Keratinocyte (primary cell): ENCODE measurements around the gene TMEM39A. TPM values are rescaled to one million over a fixed set of nuclear protein-coding genes. Genes with fewer than 3 reads are reported as not detected.
A peak's percentile ranks its signal among the peaks of the same experiment; 100 is the strongest.

Source experiments
- DNase-seq: peaks from one replicate; pipeline ENCODE4 v3.0.0-alpha.2; 2011; ENCODE audit warnings: low read depth, missing footprints, low spot score
- FAIRE-seq: peaks from 2 replicates; lab custom pipeline; 2011; peaks lifted over from hg19 to GRCh38; lab: Jason Lieb, UNC
- H2AFZ ChIP-seq: 2 replicates; pipeline ENCODE4 v1.6.0; 2012; ENCODE audit warnings: low read length, control low read depth, inconsistent platforms; ENCODE audit not compliant: control insufficient read depth
- H3K27ac ChIP-seq: 2 replicates; pipeline ENCODE4 v1.5.1; 2011; ENCODE audit warnings: low read length; ENCODE audit not compliant: control insufficient read depth, insufficient read depth
- H3K27me3 ChIP-seq: 3 replicates; pipeline ENCODE4 v1.6.0; 2011; ENCODE audit warnings: low read length; ENCODE audit not compliant: control insufficient read depth, insufficient read depth; ENCODE audit errors: extremely low read depth
- H3K36me3 ChIP-seq, 2 experiments: 2 replicates in 1 of 2; 3 replicates in 1 of 2; pipeline ENCODE4 v1.5.1; 2011; ENCODE audit warnings: low read length in 2 of 2, mild to moderate bottlenecking in 1 of 2; ENCODE audit not compliant: control insufficient read depth in 2 of 2, insufficient read depth in 2 of 2; ENCODE audit errors: extremely low read depth in 1 of 2
- H3K4me1 ChIP-seq: 3 replicates; pipeline ENCODE4 v1.5.1; 2011; ENCODE audit warnings: low read length; ENCODE audit not compliant: control insufficient read depth, insufficient read depth; ENCODE audit errors: extremely low read depth
- H3K4me2 ChIP-seq: 3 replicates; pipeline ENCODE4 v1.6.0; 2011; ENCODE audit warnings: low read depth, low read length; ENCODE audit not compliant: control insufficient read depth, insufficient read depth; ENCODE audit errors: extremely low read depth
- H3K4me3 ChIP-seq, 3 experiments: fragments of 200-600 bp in 1 of 3; sonication (generic) in 1 of 3; 2 replicates in 2 of 3; 3 replicates in 1 of 3; pipeline ENCODE4 v1.5.1; 2011 to 2016; ENCODE audit warnings: low read length in 3 of 3, mild to moderate bottlenecking in 3 of 3, control low read depth in 2 of 3, inconsistent platforms in 1 of 3, low read depth in 1 of 3, mixed read lengths in 1 of 3, mixed run types in 1 of 3, moderate library complexity in 1 of 3; ENCODE audit not compliant: control insufficient read depth in 2 of 3, insufficient read depth in 2 of 3; ENCODE audit errors: extremely low read depth in 1 of 3
- H3K79me2 ChIP-seq: 2 replicates; pipeline ENCODE4 v1.6.0; 2012; ENCODE audit warnings: low read length; ENCODE audit not compliant: control insufficient read depth, insufficient read depth
- H3K9ac ChIP-seq: 3 replicates; pipeline ENCODE4 v1.6.0; 2011; ENCODE audit warnings: low read length; ENCODE audit not compliant: control insufficient read depth, insufficient read depth; ENCODE audit errors: extremely low read depth
- H3K9me1 ChIP-seq: 3 replicates; pipeline ENCODE4 v1.6.0; 2011; ENCODE audit warnings: low read length; ENCODE audit not compliant: control insufficient read depth, insufficient read depth; ENCODE audit errors: extremely low read depth
- H3K9me3 ChIP-seq: 2 replicates; pipeline ENCODE4 v1.5.1; 2012; ENCODE audit warnings: low read depth, low read length; ENCODE audit not compliant: control insufficient read depth
- H4K20me1 ChIP-seq: 3 replicates; pipeline ENCODE4 v1.6.0; 2011; ENCODE audit warnings: low read length; ENCODE audit not compliant: control insufficient read depth, insufficient read depth; ENCODE audit errors: extremely low read depth
- CTCF ChIP-seq, 3 experiments: IDR thresholded peaks in 1 of 3; conservative IDR thresholded peaks in 1 of 3; optimal IDR thresholded peaks in 1 of 3; 2 replicates in 2 of 3; 3 replicates in 1 of 3; pipeline versions ENCODE3 to v1.5.1; 2011; ENCODE audit warnings: low read length in 3 of 3, mild to moderate bottlenecking in 3 of 3, moderate library complexity in 2 of 3, control low read depth in 1 of 3, inconsistent platforms in 1 of 3; ENCODE audit not compliant: insufficient read depth in 2 of 3; ENCODE audit errors: extremely low read depth in 1 of 3
- EZH2 ChIP-seq: IDR thresholded peaks from one replicate; pipeline ENCODE4 v1.6.1; 2012; ENCODE audit warnings: inconsistent platforms, mild to moderate bottlenecking, low read length, moderate library complexity
- dilution Hi-C: fragments of 300-500 bp; cut with MboI; formaldehyde crosslinking; loops from one replicate; pipeline ENCODE4 v1.7.0; 2020; ENCODE audit warnings: low sequenced_read_pairs; ENCODE audit not compliant: extremely low pct_ligation_motif_present
- polyA plus RNA-seq, 5 experiments: library from polyadenylated mRNA; depleted of rRNA in 3 of 5; stranded (reverse) in 3 of 5; stranded (forward) in 1 of 5; unstranded in 1 of 5; fragments of >200 nt; gene quantifications; 1 replicate in 1 of 5; 2 replicates in 3 of 5; 3 replicates in 1 of 5; pipeline versions ENCODE4 v1.2.1 to v1.2.3, GENCODE V29; 2011 to 2012; ENCODE audit warnings: missing spikeins in 2 of 5, low read depth in 1 of 5, low replicate concordance in 1 of 5

TMEM39A gene
- polyA plus RNA-seq, 1 donor (not counting 4 experiments of a cell fraction or from before 2014, with no cell fraction given), result 26.3 TPM

- Histone ChIP-seq H4K20me1 (no peaks in the 10 kb centered on the region), H3K9ac (no peak overlapping the region), H3K27ac (no peak overlapping the region), H3K9me1 (no peaks in the 10 kb centered on the region), H3K4me1 (no peaks in the 10 kb centered on the region), H3K36me3 (peaks cover 6 to 12% of the 10 kb centered on the region in 2 experiments), H3K79me2 (peaks cover 9% of the 10 kb centered on the region), H2AFZ (no peak overlapping the region), H3K9me3 (no peaks in the 10 kb centered on the region), H3K4me2 (no peak overlapping the region), H3K4me3 (no peak overlapping the region), H3K27me3 (no peaks in the 10 kb centered on the region)
- TF ChIP-seq CTCF (optimal IDR thresholded peaks at IDR 0.05 in 1 of 3, IDR thresholded peaks at IDR 0.05 in 1 of 3, conservative IDR thresholded peaks at IDR 0.05 in 1 of 3; ENCODE audit: extremely low read depth in 1 of 3, insufficient read depth in 2 of 3, low read length in 3 of 3) (no peak), EZH2 (no peak)
- dilution Hi-C loops, result no loop called here
- DNase-seq (no peak), FAIRE-seq (no peak)
Observed at GRCh38 chr3:119506631-119507030, 43.2 kb upstream of the TMEM39A start.

GRCh38 chr3:119500901-119501300, 37.5 kb upstream of the TMEM39A start:
- Histone ChIP-seq H3K79me2 (peaks cover 33% of the 10 kb centered on the region), H4K20me1 (no peaks in the 10 kb centered on the region), H3K9me1 (no peaks in the 10 kb centered on the region), H2AFZ (no peak overlapping the region), H3K4me2 (peak overlapping the region; percentile 69), H3K27me3 (no peaks in the 10 kb centered on the region), H3K4me1 (peaks cover 21% of the 10 kb centered on the region), H3K9ac (no peak overlapping the region), H3K36me3 (peaks cover 3 to 6% of the 10 kb centered on the region in 2 experiments), H3K9me3 (no peaks in the 10 kb centered on the region), H3K27ac (no peak overlapping the region), H3K4me3 (no peak overlapping the region)
- dilution Hi-C loops, result no loop called here
- DNase-seq (no peak), FAIRE-seq (no peak)
- no peak for TF ChIP-seq CTCF (optimal IDR thresholded peaks at IDR 0.05 in 1 of 3, IDR thresholded peaks at IDR 0.05 in 1 of 3, conservative IDR thresholded peaks at IDR 0.05 in 1 of 3; ENCODE audit: extremely low read depth in 1 of 3, insufficient read depth in 2 of 3, low read length in 3 of 3)
- TF ChIP-seq EZH2, result no peak
